K562 (cell line): ENCODE results near the gene FCHO1. TPM values are rescaled to one million over a fixed set of nuclear protein-coding genes. Genes with fewer than 3 reads are reported as not detected.

Experiments
- ARHGAP35 ChIP-seq: fragments of 450-650 bp; IDR thresholded peaks from 2 replicates; pipeline ENCODE4 v1.6.1; 2018; ENCODE audit not compliant: partially characterized antibody
- HDAC2 ChIP-seq: fragments of 450-650 bp; IDR thresholded peaks from 2 replicates; pipeline ENCODE4 v1.6.1; 2016; ENCODE audit warnings: mild to moderate bottlenecking
- HLTF ChIP-seq: fragments of 450-650 bp; IDR thresholded peaks from 2 replicates; pipeline ENCODE4 v1.6.1; 2016
- MECOM ChIP-seq: fragments of 250-450 bp; sonication (Bioruptor Pico); IDR thresholded peaks from 2 replicates; pipeline ENCODE4 v1.8.0; 2022; ENCODE audit warnings: inconsistent platforms
- NR4A1 ChIP-seq, 2 experiments: fragments of 250-450 bp in 1 of 2; fragments of 450-650 bp in 1 of 2; sonication (Bioruptor Pico) in 1 of 2; IDR thresholded peaks; 2 replicates each; pipeline versions ENCODE4 v1.4.0 to v1.6.1; 2016 to 2020; ENCODE audit warnings: mild to moderate bottlenecking in 2 of 2, missing compliant biosample characterization in 1 of 2, missing genetic modification characterization in 1 of 2, moderate library complexity in 1 of 2
- NUFIP1 ChIP-seq: fragments of 450-650 bp; IDR thresholded peaks from 2 replicates; pipeline ENCODE4 v1.6.1; 2018; ENCODE audit not compliant: partially characterized antibody
- POLR2A ChIP-seq: fragments of 450-650 bp; conservative IDR thresholded peaks from 2 replicates; pipeline ENCODE4 v1.6.1; 2016
- POLR2B ChIP-seq: fragments of 450-650 bp; IDR thresholded peaks from 2 replicates; pipeline ENCODE4 v1.6.1; 2018; ENCODE audit warnings: low read depth; ENCODE audit not compliant: partially characterized antibody
- POLR2H ChIP-seq: IDR thresholded peaks from 2 replicates; pipeline ENCODE4 v1.6.1; 2016; ENCODE audit warnings: missing genetic modification characterization, low read depth, mild to moderate bottlenecking, control low read depth, missing compliant biosample characterization, moderate library complexity
- RAD21 ChIP-seq, 2 experiments: fragments of 250-450 bp in 1 of 2; fragments of 450-650 bp in 1 of 2; sonication (Bioruptor Pico) in 1 of 2; formaldehyde crosslinking in 1 of 2; IDR thresholded peaks in 1 of 2; conservative IDR thresholded peaks in 1 of 2; 2 replicates each; pipeline versions ENCODE4 v1.4.0 to v1.8.0; 2020 to 2022; ENCODE audit warnings: mild to moderate bottlenecking in 2 of 2, moderate library complexity in 1 of 2
- U2AF1 ChIP-seq: fragments of 200-400 bp; formaldehyde crosslinking; optimal IDR thresholded peaks from 2 replicates; pipeline ENCODE3; 2017; ENCODE audit warnings: mild to moderate bottlenecking, low read depth, low read length, moderate library complexity
- ZNF134 ChIP-seq: fragments of 250-450 bp; sonication (Bioruptor Pico); conservative IDR thresholded peaks from 2 replicates; pipeline ENCODE4 v1.4.0; 2020
- ZNF232 ChIP-seq: sonication (generic); formaldehyde crosslinking; IDR thresholded peaks from 2 replicates; pipeline ENCODE4 v1.8.0; 2022; ENCODE audit warnings: mild to moderate bottlenecking, missing genetic modification reagents
- ZNF707 ChIP-seq: fragments of 250-450 bp; sonication (Bioruptor Pico); conservative IDR thresholded peaks from 2 replicates; pipeline ENCODE4 v1.8.0; 2022; ENCODE audit warnings: inconsistent platforms, mild to moderate bottlenecking, moderate library complexity
- ZNF77 ChIP-seq: fragments of 250-450 bp; sonication (Bioruptor Pico); IDR thresholded peaks from 2 replicates; pipeline ENCODE4 v1.5.0; 2020
- polyA plus RNA-seq, 8 experiments: library from polyadenylated mRNA; depleted of rRNA in 4 of 8; stranded (reverse) in 5 of 8; unstranded in 3 of 8; fragments of >200 nt; fragmentation: Nextera tagmentation in 2 of 8; fragmentation: Illumina TruSeq in 1 of 8; extraction: Ambion mirVana in 2 of 8; extraction: Trizol in 1 of 8; gene quantifications; 2 replicates each; pipeline versions ENCODE4 v1.2.1 to v1.2.3, GENCODE V29; 2011 to 2014; ENCODE audit warnings: inconsistent platforms in 1 of 8, missing spikeins in 1 of 8
- total RNA-seq, 7 experiments: library from RNA; depleted of rRNA in 6 of 7; stranded (reverse); fragments of >200 nt in 6 of 7; fragmentation: Illumina TruSeq in 2 of 7; extraction: Trizol in 2 of 7; gene quantifications; 2 replicates each; pipeline versions ENCODE4 v1.2.1 to v1.2.3, GENCODE V29; 2011 to 2021; ENCODE audit warnings: low replicate concordance in 1 of 7
- TF ChIP-seq, protein P1 (sequence below), 2 experiments: fragments of 200-800 bp in 1 of 2; sonication (Bioruptor generic) in 1 of 2; sonication (generic) in 1 of 2; formaldehyde crosslinking in 1 of 2; IDR thresholded peaks in 1 of 2; conservative IDR thresholded peaks in 1 of 2; 2 replicates each; pipeline versions ENCODE4 v1.5.0 to v1.6.1; 2016 to 2020; ENCODE audit warnings: missing compliant biosample characterization in 1 of 2, missing genetic modification characterization in 1 of 2, missing genetic modification reagents in 1 of 2
- TF ChIP-seq, protein P2 (sequence below): fragments of 250-450 bp; sonication (Bioruptor Pico); IDR thresholded peaks from 2 replicates; pipeline ENCODE4 v1.5.0; 2020; ENCODE audit warnings: mild to moderate bottlenecking
- TF ChIP-seq, protein P3 (sequence below): IDR thresholded peaks from 2 replicates; pipeline ENCODE4 v1.6.1; 2016; ENCODE audit warnings: missing genetic modification characterization, missing compliant biosample characterization
- TF ChIP-seq, protein P4 (sequence below): fragments of 250-450 bp; sonication (Bioruptor Pico); IDR thresholded peaks from 2 replicates; pipeline ENCODE4 v1.4.0; 2020; ENCODE audit warnings: mild to moderate bottlenecking
- TF ChIP-seq, protein P5 (sequence below): fragments of 250-450 bp; sonication (Bioruptor Pico); IDR thresholded peaks from 2 replicates; pipeline ENCODE4 v1.5.0; 2020; ENCODE audit warnings: mild to moderate bottlenecking, borderline replicate concordance

FCHO1 gene
- total and polyA plus RNA-seq, 9 of the 15 experiments (the other 6 are each of a cell fraction or from before 2014, with no cell fraction given) = 0.21 to 58.9 (median 18.3) TPM

DNA sequence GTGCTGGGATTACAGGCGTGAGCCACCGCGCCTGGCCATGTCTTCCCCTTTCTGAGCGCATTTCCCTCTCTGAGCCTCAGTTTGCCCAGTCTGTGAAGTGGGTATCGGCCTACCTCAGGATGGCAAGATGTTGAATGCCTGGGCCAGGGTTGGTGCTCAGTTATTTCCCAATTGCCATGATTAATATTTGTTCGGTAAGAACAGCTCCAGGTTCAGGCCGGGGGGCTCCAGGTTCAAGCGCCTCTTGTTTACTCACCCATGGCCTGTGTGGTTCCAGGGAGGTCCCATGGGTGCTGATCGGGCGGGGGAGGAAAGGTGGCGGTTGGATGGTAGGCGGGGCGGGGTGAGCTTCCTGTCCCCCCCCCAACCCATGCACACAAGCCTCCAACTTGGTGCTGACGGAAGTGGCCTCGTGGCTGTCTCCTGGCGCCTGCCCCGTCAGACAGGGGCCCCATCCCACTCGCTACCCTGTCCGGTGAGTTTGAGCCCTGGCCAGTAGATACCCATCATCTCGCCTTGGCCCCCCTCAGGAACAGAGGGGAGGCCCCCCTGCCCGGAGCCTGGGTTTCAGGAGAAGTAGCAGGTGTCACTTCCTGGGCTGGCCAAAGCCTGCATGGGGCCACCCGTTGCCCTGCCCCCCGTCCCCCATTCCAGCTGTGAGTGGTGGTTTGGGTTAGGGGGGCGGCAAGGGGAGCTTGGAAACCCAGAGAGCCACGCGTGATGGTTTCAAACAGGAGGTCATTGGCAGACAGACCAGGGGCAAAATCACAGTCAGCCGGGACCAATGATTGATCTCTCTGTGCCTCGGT is at the start of gene FCHO1 (continued):
- TF ChIP-seq HDAC2 = peak; percentile 100
- TF ChIP-seq ZNF134 (CRISPR knock-in tag) = no peak
- no peak for TF ChIP-seq NUFIP1
- TF ChIP-seq, protein P1, sequence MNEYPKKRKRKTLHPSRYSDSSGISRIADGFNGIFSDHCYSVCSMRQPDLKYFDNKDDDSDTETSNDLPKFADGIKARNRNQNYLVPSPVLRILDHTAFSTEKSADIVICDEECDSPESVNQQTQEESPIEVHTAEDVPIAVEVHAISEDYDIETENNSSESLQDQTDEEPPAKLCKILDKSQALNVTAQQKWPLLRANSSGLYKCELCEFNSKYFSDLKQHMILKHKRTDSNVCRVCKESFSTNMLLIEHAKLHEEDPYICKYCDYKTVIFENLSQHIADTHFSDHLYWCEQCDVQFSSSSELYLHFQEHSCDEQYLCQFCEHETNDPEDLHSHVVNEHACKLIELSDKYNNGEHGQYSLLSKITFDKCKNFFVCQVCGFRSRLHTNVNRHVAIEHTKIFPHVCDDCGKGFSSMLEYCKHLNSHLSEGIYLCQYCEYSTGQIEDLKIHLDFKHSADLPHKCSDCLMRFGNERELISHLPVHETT (CRISPR knock-in tag; conservative IDR thresholded peaks at IDR 0.05 in 1 of 2, IDR thresholded peaks at IDR 0.05 in 1 of 2) = no peak
- no peak for TF ChIP-seq RAD21 (CRISPR knock-in tag; conservative IDR thresholded peaks at IDR 0.05 in 1 of 2, IDR thresholded peaks at IDR 0.05 in 1 of 2)
- TF ChIP-seq NR4A1 (CRISPR knock-in tag; IDR thresholded peaks at IDR 0.05) = no peak
- TF ChIP-seq NR4A1 (tag; IDR thresholded peaks at IDR 0.05) = no peak; the same call in 1 of the 2 replicates
- no peak for TF ChIP-seq ZNF232 (CRISPR knock-in tag)
- TF ChIP-seq, protein P2, sequence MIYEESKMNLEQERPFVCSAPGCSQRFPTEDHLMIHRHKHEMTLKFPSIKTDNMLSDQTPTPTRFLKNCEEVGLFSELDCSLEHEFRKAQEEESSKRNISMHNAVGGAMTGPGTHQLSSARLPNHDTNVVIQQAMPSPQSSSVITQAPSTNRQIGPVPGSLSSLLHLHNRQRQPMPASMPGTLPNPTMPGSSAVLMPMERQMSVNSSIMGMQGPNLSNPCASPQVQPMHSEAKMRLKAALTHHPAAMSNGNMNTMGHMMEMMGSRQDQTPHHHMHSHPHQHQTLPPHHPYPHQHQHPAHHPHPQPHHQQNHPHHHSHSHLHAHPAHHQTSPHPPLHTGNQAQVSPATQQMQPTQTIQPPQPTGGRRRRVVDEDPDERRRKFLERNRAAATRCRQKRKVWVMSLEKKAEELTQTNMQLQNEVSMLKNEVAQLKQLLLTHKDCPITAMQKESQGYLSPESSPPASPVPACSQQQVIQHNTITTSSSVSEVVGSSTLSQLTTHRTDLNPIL (CRISPR knock-in tag) = no peak
- TF ChIP-seq U2AF1 = no peak
- TF ChIP-seq ZNF77 (CRISPR knock-in tag) = no peak
- TF ChIP-seq POLR2A = peak; percentile 88
- TF ChIP-seq MECOM = no peak
- no peak for TF ChIP-seq HLTF
- TF ChIP-seq, protein P3, sequence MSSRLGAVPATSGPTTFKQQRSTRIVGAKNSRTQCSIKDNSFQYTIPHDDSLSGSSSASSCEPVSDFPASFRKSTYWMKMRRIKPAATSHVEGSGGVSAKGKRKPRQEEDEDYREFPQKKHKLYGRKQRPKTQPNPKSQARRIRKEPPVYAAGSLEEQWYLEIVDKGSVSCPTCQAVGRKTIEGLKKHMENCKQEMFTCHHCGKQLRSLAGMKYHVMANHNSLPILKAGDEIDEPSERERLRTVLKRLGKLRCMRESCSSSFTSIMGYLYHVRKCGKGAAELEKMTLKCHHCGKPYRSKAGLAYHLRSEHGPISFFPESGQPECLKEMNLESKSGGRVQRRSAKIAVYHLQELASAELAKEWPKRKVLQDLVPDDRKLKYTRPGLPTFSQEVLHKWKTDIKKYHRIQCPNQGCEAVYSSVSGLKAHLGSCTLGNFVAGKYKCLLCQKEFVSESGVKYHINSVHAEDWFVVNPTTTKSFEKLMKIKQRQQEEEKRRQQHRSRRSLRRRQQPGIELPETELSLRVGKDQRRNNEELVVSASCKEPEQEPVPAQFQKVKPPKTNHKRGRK (tag) = no peak
- TF ChIP-seq ARHGAP35 = peak; percentile 24
- TF ChIP-seq POLR2H = peak; percentile 58; the same call in 1 of the 2 replicates
- TF ChIP-seq POLR2B = peak; percentile 74
- TF ChIP-seq ZNF707 = no peak
- TF ChIP-seq, protein P4, sequence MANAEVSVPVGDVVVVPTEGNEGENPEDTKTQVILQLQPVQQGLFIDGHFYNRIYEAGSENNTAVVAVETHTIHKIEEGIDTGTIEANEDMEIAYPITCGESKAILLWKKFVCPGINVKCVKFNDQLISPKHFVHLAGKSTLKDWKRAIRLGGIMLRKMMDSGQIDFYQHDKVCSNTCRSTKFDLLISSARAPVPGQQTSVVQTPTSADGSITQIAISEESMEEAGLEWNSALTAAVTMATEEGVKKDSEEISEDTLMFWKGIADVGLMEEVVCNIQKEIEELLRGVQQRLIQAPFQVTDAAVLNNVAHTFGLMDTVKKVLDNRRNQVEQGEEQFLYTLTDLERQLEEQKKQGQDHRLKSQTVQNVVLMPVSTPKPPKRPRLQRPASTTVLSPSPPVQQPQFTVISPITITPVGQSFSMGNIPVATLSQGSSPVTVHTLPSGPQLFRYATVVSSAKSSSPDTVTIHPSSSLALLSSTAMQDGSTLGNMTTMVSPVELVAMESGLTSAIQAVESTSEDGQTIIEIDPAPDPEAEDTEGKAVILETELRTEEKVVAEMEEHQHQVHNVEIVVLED (CRISPR knock-in tag) = no peak
- TF ChIP-seq, protein P5, sequence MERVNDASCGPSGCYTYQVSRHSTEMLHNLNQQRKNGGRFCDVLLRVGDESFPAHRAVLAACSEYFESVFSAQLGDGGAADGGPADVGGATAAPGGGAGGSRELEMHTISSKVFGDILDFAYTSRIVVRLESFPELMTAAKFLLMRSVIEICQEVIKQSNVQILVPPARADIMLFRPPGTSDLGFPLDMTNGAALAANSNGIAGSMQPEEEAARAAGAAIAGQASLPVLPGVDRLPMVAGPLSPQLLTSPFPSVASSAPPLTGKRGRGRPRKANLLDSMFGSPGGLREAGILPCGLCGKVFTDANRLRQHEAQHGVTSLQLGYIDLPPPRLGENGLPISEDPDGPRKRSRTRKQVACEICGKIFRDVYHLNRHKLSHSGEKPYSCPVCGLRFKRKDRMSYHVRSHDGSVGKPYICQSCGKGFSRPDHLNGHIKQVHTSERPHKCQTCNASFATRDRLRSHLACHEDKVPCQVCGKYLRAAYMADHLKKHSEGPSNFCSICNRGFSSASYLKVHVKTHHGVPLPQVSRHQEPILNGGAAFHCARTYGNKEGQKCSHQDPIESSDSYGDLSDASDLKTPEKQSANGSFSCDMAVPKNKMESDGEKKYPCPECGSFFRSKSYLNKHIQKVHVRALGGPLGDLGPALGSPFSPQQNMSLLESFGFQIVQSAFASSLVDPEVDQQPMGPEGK (CRISPR knock-in tag) = no peak
